Mammary epithelial cell (primary cell): Measurements from ENCODE around the gene PGLYRP2.

Experiments
- EZH2 ChIP-seq: IDR thresholded peaks from 2 replicates; pipeline ENCODE4 v1.6.1; 2012; ENCODE audit warnings: low read length, inconsistent platforms, borderline replicate concordance
- TF ChIP-seq, protein P1 (sequence below), 2 donors: IDR thresholded peaks in 1 of 2; conservative IDR thresholded peaks in 1 of 2; 2 replicates each; pipeline ENCODE4 v1.5.1; 2011 to 2012; ENCODE audit warnings: inconsistent platforms in 2 of 2, low read length in 2 of 2, mild to moderate bottlenecking in 2 of 2, control low read depth in 1 of 2, low read depth in 1 of 2; ENCODE audit not compliant: insufficient read depth in 1 of 2; ENCODE audit errors: extremely low read depth in 1 of 2

DNA sequence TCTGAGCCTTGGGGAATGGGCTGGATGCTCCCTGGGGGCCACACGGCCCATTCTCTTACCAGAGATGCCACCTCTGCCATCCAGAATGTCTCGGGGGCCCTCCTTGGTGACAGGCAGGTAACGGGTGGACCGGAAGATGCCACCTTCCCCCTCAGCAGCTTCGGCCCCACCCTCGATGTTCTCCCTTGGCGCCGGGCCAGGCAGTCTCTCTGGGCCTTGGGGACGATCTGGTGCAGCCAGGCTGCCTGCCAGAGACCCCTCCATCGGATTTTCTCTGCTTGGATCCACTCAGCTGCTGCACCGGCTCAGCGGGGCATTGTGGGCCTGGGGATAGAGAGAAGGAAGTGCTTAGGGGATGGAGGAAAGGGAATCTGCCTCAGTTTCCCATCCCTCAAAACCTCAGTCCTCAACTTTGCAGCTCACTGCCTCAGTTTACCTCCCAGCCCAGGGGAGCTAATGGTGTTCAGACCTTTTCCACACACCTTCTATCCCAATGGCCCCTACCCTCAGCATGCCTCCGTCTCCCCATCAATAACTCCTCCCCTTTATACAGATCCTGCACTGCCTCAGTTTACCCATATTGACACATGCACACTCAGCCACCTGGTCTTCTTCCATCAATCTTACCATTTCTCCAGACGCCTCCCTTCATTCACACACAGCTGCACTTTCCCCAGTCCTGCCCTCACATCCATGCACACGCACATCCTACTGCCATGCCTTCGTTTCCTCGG lies 31.1 kb downstream of the PGLYRP2 start:
- TF ChIP-seq, protein P1, sequence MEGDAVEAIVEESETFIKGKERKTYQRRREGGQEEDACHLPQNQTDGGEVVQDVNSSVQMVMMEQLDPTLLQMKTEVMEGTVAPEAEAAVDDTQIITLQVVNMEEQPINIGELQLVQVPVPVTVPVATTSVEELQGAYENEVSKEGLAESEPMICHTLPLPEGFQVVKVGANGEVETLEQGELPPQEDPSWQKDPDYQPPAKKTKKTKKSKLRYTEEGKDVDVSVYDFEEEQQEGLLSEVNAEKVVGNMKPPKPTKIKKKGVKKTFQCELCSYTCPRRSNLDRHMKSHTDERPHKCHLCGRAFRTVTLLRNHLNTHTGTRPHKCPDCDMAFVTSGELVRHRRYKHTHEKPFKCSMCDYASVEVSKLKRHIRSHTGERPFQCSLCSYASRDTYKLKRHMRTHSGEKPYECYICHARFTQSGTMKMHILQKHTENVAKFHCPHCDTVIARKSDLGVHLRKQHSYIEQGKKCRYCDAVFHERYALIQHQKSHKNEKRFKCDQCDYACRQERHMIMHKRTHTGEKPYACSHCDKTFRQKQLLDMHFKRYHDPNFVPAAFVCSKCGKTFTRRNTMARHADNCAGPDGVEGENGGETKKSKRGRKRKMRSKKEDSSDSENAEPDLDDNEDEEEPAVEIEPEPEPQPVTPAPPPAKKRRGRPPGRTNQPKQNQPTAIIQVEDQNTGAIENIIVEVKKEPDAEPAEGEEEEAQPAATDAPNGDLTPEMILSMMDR (conservative IDR thresholded peaks at IDR 0.05 in 1 of 2, IDR thresholded peaks at IDR 0.05 in 1 of 2; ENCODE audit: extremely low read depth in 1 of 2, insufficient read depth in 1 of 2, low read depth in 1 of 2, low read length in 2 of 2): no peak
- no peak for TF ChIP-seq EZH2
